HG03103 (cell line): ENCODE data around the gene CHCT1.

ENCODE experiments used
- ATAC-seq: cut with Tn5 transposase; IDR thresholded peaks from one replicate; pipeline ENCODE4 v1.9.1; 2021; ENCODE audit warnings: low read depth; ENCODE audit not compliant: unreplicated experiment

Gene CHCT1

DNA sequence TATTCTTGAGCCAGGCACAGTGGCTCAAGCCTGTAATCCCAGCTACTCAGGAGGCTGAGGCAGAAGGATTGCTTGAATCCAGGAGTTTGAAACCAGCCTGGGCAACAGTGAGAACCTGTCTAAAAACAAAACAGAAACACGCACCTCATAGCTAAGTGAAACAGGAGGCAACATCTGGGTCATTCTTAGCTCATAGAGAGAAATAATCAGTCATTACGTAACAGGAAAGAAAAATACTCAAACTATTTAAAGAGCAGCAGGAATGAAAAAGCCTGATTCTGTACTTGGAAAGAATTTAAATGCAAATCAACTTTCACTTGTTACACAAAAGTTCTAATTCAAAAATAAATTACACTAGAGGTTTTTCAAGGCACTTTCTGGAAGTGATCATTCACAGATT, 17.2 kb downstream of the CHCT1 start:
- ATAC-seq = no peak

DNA sequence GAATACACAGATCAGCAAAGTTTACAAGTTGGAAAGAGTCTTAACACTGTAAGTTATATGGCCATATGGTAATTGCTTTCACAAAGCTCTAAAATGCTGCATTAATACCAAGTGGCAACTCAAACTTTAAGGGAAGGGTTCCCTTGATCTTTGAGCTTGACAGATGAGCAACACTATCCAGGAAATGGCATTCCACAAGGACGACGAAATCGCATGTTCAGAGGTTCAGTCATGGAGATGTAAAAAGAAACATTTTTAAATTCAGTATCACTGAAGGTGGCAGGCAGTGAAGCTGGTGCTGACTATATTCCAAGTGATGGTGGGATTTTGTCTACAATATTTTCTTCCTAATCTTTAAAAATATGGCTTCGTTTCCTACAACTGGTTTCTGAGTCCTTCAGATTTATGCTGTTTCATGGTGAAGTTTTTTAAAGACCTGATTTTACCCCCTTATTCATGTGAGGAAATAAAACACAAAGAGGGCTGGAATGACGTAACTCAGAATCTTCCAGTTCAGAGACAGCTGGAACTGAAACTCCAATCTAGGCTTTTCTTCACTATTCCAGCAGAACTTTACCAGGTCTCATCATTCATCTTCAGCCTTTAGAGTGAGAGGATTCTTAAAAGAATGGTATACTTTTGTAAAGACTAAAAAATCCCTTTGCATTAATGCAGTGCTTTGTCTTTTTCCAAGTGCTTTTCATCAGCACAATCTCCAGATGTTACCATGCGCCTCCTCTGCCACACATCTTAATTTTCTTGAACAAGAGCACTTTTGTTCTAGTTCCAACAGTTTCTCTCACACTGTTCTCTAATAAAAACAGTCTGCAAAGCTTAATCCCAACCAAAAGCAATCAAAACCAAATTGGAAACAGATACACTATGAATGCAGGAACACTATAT, 20.2 kb downstream of the CHCT1 start:
- no peak for ATAC-seq

DNA sequence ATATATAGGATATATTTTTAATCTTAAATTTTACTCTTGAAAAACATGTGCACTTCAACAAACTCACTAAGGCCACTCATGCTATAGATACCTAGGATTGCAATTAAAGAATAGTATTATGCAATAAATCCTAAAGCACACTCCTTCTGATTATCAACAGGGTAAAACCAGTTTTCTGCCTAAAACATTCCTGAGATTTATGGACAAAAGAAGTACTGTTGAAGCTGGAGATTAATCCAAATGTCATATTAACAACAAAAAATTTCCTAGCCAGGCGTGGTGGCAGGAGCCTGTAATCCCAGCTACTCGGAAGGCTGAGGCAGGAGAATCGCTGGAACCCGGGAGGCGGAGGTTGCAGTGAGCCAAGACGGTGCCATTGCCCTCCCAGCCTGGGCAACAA, 21.4 kb downstream of the CHCT1 start:
- no peak for ATAC-seq

DNA sequence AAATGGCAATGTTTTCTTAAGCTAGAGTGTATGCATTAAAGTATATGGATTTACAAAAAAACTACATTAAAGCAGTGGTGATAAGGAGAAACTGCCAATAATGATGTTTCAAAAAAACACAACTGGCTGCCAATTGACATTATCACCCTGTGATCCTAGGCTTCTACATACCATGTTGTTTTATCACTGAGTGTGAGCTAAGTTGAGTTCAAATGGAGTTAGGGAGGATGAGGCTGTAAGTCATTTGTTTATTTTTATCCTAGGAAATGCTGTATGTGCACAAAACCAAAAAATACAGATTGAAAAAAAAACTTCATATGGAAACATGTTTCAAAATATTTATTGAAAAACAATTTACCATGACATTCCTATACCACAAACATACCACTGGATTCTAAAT, 22.9 kb downstream of the CHCT1 start:
- no peak for ATAC-seq

DNA sequence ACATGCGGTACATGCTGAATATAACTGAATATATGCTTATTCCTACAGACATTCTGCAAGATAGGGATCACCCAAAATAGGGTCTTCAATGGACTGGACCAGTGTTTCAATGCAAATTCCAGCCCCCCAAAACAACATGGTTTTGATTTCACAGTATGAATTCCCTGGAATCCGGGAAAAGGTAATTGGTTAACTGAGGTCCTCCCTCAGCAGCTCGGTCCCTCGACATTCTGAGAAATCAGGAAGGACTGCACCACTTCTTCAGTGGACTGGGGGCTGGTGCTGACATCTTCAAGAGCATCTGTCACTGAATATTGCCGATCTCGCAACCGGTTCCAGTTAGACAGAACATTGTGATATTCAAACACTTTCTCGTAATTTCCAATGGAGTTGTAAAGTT, 25.1 kb downstream of the CHCT1 start:
- ATAC-seq = no peak

DNA sequence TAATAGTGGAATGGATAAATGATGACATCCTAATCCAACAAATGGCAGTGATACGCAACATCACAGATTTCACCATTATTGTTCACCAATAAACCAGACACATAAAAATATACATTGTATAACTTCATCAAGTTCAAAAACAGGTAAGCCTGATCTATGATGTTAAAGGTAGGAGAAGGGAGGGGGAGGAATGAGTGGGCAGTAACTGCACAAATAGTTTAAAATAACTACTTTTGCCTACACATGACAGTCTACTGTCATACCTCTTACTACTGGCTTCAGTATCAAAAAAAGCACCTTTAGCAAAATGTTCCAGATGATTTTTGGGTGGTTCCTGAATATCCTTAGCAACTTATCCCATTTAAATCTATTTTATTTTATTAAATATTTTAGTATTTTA, 28.8 kb downstream of the CHCT1 start:
- ATAC-seq = no peak

DNA sequence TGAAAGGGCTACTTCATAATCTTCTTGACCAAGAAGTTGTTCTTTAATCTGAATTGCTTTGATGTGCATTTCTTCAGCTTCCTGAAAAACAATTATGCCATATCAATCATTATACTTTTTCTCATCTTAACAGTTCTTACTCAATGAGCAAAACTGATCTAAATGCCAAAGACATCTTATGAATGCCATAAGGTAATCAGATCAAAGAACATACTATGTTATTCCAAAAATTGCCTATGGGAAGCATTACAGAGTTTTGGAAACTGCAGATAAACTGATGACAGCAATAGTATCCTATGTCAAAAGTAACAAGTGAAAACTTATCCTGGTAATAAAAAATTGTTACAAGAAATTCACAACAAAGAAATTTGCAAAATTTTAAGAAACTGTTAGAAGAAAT, 29.7 kb downstream of the CHCT1 start:
- no peak for ATAC-seq

DNA sequence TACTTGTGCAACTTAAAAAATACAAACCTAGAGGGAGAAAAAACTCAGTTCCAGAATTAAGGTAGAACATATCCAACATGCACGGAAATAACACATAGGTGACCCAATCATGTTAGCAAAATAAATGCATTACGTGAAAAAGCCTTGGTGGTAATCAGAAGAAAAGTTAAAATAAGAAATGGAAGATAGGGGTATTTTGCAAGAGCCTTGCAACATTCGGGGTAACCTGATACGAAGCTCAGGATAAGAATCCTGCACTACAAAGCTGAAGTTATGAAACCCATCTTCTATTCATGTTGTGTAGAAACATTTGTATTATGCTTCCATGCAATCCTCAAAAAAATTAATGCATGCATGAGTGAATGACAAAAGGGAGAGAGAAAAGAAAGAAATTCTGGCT, 33.1 kb downstream of the CHCT1 start:
- no peak for ATAC-seq

DNA sequence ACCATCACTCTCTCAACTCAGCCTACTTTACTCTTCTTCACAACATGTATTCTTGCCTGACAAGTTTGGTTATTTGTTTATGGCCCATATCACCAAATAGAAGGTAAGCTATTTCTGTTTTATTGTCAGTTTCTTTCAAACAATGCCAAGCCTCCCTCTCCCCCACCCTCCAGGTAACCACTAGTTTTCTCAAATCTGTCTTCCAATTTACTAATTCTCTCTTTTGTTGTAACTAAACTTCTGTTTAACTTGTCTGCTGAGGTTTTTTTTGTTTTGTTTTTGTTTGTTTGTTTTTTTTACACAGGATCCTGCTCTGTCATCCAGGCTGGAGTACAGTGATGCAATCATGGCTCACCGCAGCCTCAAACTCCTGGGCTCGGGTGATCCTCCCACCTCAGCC, 34.9 kb downstream of the CHCT1 start:
- ATAC-seq = no peak

DNA sequence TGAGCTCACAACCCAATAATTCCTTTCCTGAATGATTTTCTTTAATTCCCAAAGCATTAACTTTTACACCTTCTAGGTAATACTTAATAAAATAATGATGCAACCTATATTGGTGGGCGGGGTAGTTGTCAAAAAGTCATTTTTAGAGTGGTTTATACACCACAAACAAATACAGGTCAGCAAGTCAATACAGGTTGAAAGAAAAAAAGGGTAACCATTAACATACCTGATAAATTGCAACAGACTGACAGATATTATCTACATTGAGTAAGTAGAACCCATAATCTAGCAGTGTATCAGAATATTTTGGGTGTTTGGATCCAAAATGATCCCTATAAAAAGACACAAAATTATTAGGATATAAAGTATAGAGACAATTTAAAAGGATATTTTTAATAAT, 39.3 kb downstream of the CHCT1 start:
- no peak for ATAC-seq

DNA sequence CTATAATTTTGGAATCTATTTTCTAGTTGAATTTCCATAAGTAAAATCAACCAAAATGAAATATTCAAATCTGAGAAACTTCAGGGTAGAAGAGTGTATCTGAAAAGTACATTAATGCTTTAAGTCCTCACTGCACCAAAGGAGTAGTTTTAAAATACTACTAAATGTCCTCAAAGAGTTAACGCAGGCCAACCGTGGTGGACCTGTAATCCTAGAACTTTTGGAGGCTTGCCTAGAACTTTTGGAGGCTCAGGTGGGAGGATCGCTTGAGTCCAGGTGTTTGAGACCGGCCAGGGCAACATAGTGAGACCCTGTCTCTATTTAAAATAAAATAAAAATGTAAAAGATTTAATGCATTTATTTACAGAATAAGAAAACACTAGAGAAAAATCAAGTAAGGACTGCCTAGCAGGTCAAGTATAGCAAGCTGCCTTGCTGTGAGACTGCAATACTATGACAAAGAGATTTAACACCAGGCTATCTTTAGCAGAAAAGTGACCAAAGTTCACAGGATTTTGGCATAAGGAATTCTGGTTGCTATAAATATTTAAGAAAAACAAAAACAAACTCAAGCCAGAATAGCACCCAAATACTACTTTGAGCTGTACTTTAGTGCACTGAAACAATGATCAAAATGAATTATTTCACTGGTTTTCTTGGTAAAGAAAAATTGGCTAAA, 41.0 kb downstream of the CHCT1 start:
- no peak for ATAC-seq

DNA sequence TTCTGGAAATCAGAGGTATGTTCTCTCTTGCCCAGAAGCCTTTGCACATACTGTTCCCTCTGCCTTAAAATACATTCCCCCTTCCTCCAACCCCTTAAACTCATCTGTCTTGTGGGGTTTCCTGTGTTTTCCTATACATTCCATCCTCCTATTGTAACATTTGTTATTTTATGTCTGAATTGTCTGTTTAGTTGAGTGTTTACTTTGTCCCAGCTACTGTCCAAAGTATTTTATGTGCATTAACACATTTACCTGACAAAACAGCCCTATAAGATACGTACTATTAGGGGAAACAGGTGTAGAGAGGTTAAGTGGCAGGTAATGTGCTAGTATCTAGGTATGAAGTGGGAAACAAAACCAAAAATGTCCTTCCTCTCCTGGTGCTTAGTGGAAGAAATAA, 42.1 kb downstream of the CHCT1 start:
- ATAC-seq = no peak

DNA sequence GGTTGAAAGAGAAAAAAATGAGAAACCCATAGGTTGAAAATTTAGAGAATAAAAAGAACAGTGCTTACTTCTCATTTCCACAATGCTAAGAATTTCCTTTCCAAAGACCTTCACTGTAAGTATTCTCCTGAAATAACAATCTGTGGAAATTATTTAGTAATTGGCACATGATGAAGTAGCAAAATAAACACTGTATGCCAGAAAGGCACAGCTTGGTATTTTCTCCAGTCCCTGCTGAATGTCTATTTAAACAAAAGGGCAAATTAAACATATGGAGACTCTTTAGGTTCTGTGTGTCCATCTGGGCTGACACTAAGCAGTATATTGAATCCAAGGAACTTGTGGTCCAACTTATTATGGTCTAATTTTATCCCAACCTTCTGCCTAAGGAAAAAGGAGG, 46.1 kb downstream of the CHCT1 start:
- ATAC-seq = no peak

DNA sequence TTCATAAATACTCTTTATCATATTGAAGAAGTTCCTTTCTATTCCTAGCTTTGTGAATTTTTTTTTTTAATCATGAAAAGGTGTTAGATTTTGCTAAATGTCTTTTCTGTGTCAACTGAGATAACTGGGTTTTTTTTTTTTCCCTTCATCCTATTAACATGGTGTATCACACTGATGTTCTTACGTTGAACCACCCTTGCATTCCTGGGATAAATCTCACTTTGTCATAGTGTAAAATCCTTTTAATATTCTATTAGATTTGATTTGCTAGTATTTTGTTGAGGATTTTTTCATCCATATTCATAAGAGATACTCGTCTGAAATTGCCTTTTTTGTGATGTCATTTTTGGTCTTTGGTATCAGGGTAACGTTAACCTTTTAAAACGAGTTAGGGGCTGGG, 49.2 kb downstream of the CHCT1 start:
- ATAC-seq = no peak

DNA sequence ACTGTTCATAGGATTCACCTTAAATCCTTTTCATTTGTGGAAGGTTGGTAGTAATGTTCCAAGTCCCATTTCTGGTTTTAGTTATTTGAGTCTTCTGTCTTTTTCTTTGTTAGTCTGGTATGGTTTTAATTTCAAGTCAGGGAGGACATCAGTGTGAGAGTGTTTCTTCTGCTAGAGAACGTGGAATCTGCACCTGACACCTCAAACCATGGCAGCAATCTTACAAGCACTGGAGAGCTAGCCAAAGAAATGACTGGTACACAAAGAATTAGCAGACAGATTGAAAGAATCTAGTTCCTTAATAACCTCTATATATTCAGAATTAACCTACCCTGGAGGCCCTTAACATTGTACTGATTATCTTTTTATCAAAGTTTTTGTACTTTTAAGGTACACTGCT, 50.2 kb downstream of the CHCT1 start:
- ATAC-seq = no peak

DNA sequence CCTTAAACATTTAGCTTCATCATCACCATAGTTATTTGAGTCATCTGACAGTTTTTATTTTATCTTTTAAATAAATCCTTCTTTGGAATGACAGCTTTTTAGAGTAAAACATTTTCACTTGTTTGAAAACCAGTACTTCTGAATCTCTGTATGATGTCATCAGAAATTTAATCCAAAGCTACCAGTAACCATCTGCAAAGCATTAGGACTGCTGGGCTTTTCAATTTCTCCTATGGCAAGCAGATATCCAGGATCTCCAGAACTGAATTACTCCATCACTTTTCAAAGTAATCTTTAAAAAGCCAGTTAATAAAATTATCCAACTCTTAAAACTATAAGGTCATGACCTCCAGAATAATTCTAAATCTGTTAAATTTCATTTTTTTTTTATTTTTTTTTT, 51.5 kb downstream of the CHCT1 start:
- no peak for ATAC-seq
